HCT116 (cell line): ENCODE results near the gene C4orf51. TPM values are rescaled to one million over a fixed set of nuclear protein-coding genes. Genes with fewer than 3 reads are reported as not detected.

Experiments used
- ATAC-seq: fragments of 200-7000 bp; cut with Tn5 transposase; 2 replicates; pipeline ENCODE4 v1.9.1; 2020; ENCODE audit warnings: mild to moderate bottlenecking, moderate library complexity
- BruUV-seq: library from RNA; stranded (reverse); fragments of 400-500 nt; replicated peaks from 2 replicates; lab custom pipeline; 2021; lab: Mats Ljungman, UMichigan
- CTCF ChIA-PET: fragments of 300-600 bp; sonication (Branson Sonifier 250); formaldehyde crosslinking; loops from one replicate; lab custom pipeline; 2021; ENCODE audit warnings: antibody characterized with exemption; lab: Charles Lee
- POLR2A ChIA-PET: fragments of 300-600, 350-600 bp; sonication (Branson Sonifier 250); formaldehyde crosslinking; loops from one replicate; lab custom pipeline; 2021; ENCODE audit warnings: antibody characterized with exemption; lab: Charles Lee
- RAD21 ChIA-PET, 2 experiments: fragments of 300-600 bp; sonication (Branson Sonifier 250); formaldehyde crosslinking; loops; one replicate each; lab custom pipeline; 2023; ENCODE audit warnings: low total read pairs in 2 of 2; ENCODE audit not compliant: uncharacterized antibody in 2 of 2, unreplicated experiment in 2 of 2, low non-redundant PET in 1 of 2; lab: Charles Lee
- DNase-seq: peaks from one replicate; pipeline ENCODE4 v3.0.0-alpha.2; 2010; ENCODE audit warnings: low read depth, low spot score
- H2AFZ ChIP-seq: fragments of 200-600 bp; shearing (Covaris generic), sonication (generic); 2 replicates; pipeline ENCODE4 v1.6.1; 2017; ENCODE audit warnings: low read depth, mixed run types, mixed read lengths, antibody characterized with exemption, low read length; ENCODE audit not compliant: poor library complexity, severe bottlenecking
- H3K27ac ChIP-seq: 2 replicates; pipeline ENCODE4 v1.5.1; 2012; ENCODE audit warnings: low read depth, low read length
- H3K27me3 ChIP-seq: fragments of 200-600 bp; sonication (generic); 2 replicates; pipeline ENCODE4 v1.6.1; 2016; ENCODE audit warnings: mixed run types, low read length, mixed read lengths; ENCODE audit not compliant: insufficient read depth
- H3K36me3 ChIP-seq, 2 experiments: fragments of 200-500 bp in 1 of 2; fragments of 200-600 bp in 1 of 2; sonication (Bioruptor generic) in 1 of 2; sonication (generic) in 1 of 2; 2 replicates each; pipeline versions ENCODE4 v1.5.1 to v1.6.1; 2014 to 2016; ENCODE audit warnings: low read length in 2 of 2, inconsistent platforms in 1 of 2, mixed read lengths in 1 of 2, mixed run types in 1 of 2; ENCODE audit not compliant: insufficient read depth in 2 of 2, control insufficient read depth in 1 of 2
- H3K4me1 ChIP-seq, 2 experiments: fragments of 200-600 bp in 1 of 2; sonication (generic) in 1 of 2; 2 replicates each; pipeline versions ENCODE4 v1.5.1 to v1.6.1; 2012 to 2017; ENCODE audit warnings: low read length in 2 of 2, inconsistent platforms in 1 of 2, mild to moderate bottlenecking in 1 of 2, mixed read lengths in 1 of 2, mixed run types in 1 of 2, moderate library complexity in 1 of 2; ENCODE audit not compliant: insufficient read depth in 2 of 2, control insufficient read depth in 1 of 2
- H3K4me2 ChIP-seq: fragments of 200-600 bp; sonication (generic); 2 replicates; pipeline ENCODE4 v1.6.1; 2017; ENCODE audit warnings: mixed run types, low read length, mixed read lengths
- H3K4me3 ChIP-seq, 2 experiments: fragments of 200-600 bp in 1 of 2; sonication (generic) in 1 of 2; replicated peaks in 1 of 2; 2 replicates each; pipeline ENCODE4 v1.5.1; 2011 to 2016; ENCODE audit warnings: low read length in 2 of 2, control low read depth in 1 of 2, low read depth in 1 of 2, mild to moderate bottlenecking in 1 of 2, mixed read lengths in 1 of 2, mixed run types in 1 of 2
- H3K79me2 ChIP-seq: fragments of 200-600 bp; sonication (generic); 2 replicates; pipeline ENCODE4 v1.6.1; 2017; ENCODE audit warnings: mild to moderate bottlenecking, mixed run types, low read length, moderate library complexity, mixed read lengths; ENCODE audit not compliant: insufficient read depth
- H3K9ac ChIP-seq: fragments of 200-600 bp; sonication (generic); 2 replicates; pipeline ENCODE4 v1.6.1; 2016; ENCODE audit warnings: low read length, mixed read lengths
- H3K9me2 ChIP-seq: fragments of 200-600 bp; sonication (generic), shearing (Covaris generic); 2 replicates; pipeline ENCODE4 v1.6.1; 2017; ENCODE audit warnings: mixed run types, mild to moderate bottlenecking, moderate library complexity; ENCODE audit not compliant: insufficient read depth
- H3K9me3 ChIP-seq, 2 experiments: fragments of 200-500 bp in 1 of 2; fragments of 200-600 bp in 1 of 2; sonication (Bioruptor generic) in 1 of 2; sonication (generic) in 1 of 2; 2 replicates each; pipeline ENCODE4 v1.6.1; 2014 to 2017; ENCODE audit warnings: low read length in 2 of 2, mixed read lengths in 2 of 2, inconsistent platforms in 1 of 2, low read depth in 1 of 2, mild to moderate bottlenecking in 1 of 2, mixed run types in 1 of 2, moderate library complexity in 1 of 2; ENCODE audit not compliant: control insufficient read depth in 1 of 2, insufficient read depth in 1 of 2
- H4K20me1 ChIP-seq: fragments of 200-600 bp; sonication (generic), shearing (Covaris generic); 2 replicates; pipeline ENCODE4 v1.6.1; 2017; ENCODE audit warnings: mixed run types, mild to moderate bottlenecking, moderate library complexity; ENCODE audit not compliant: insufficient read depth
- ATF3 ChIP-seq: IDR thresholded peaks from 2 replicates; pipeline ENCODE4 v1.6.1; 2012
- CEBPB ChIP-seq: IDR thresholded peaks from 2 replicates; pipeline ENCODE4 v1.6.1; 2012; ENCODE audit warnings: low read depth
- CTCF ChIP-seq, 3 experiments: fragments of 200-600 bp in 1 of 3; sonication (generic) in 1 of 3; IDR thresholded peaks in 2 of 3; conservative IDR thresholded peaks in 1 of 3; 2 replicates each; pipeline ENCODE4 v1.5.1; 2012 to 2017; ENCODE audit warnings: low read depth in 2 of 3, low read length in 2 of 3, antibody characterized with exemption in 1 of 3, borderline replicate concordance in 1 of 3, control low read depth in 1 of 3, mild to moderate bottlenecking in 1 of 3, mixed read lengths in 1 of 3, mixed run types in 1 of 3, moderate library complexity in 1 of 3; ENCODE audit not compliant: insufficient read depth in 1 of 3
- EZH2 ChIP-seq: fragments of 200-600 bp; sonication (generic); IDR thresholded peaks from 2 replicates; pipeline ENCODE4 v1.6.1; 2017; ENCODE audit warnings: antibody characterized with exemption, mixed run types
- EZH2phosphoT487 ChIP-seq: fragments of 200-600 bp; IDR thresholded peaks from 2 replicates; pipeline ENCODE4 v1.6.1; 2018; ENCODE audit warnings: antibody characterized with exemption, borderline replicate concordance
- FOSL1 ChIP-seq: IDR thresholded peaks from 2 replicates; pipeline ENCODE4 v1.6.1; 2012; ENCODE audit warnings: low read depth
- MAX ChIP-seq: IDR thresholded peaks from 2 replicates; pipeline ENCODE4 v1.6.1; 2012
- RAD21 ChIP-seq: IDR thresholded peaks from 2 replicates; pipeline ENCODE4 v1.6.1; 2012; ENCODE audit warnings: low read depth, mild to moderate bottlenecking
- TCF7L2 ChIP-seq: IDR thresholded peaks from 2 replicates; pipeline ENCODE4 v1.7.0; 2011; ENCODE audit warnings: borderline replicate concordance, inconsistent platforms; ENCODE audit not compliant: insufficient read depth, insufficient read length; ENCODE audit errors: extremely low read depth
- YY1 ChIP-seq: IDR thresholded peaks from 2 replicates; pipeline ENCODE4 v1.6.1; 2011; ENCODE audit warnings: low read length, low read depth, moderate library complexity, mild to moderate bottlenecking; ENCODE audit not compliant: insufficient replicate concordance; ENCODE audit errors: extremely low read depth
- ZBTB33 ChIP-seq: IDR thresholded peaks from 2 replicates; pipeline ENCODE4 v1.6.1; 2011; ENCODE audit warnings: mild to moderate bottlenecking, low read length, moderate library complexity; ENCODE audit not compliant: insufficient replicate concordance; ENCODE audit errors: extremely low read depth
- ZFX ChIP-seq: fragments of 450-650 bp; IDR thresholded peaks from 2 replicates; pipeline ENCODE4 v1.6.1; 2017
- intact Hi-C: fragments of 100-400 bp; cut with micrococcal nuclease; formaldehyde crosslinking; loops from 2 replicates; pipeline ENCODE4 v1.10.0; 2022
- total RNA-seq: library from RNA; stranded (reverse); gene quantifications from one replicate; pipeline ENCODE4 v1.2.1, GENCODE V29; 2021; ENCODE audit not compliant: unreplicated experiment

The C4orf51 gene
- total RNA-seq, 1 experiment from 2014 or later = not detected

GRCh38 chr4:145757188-145757587, 77.2 kb downstream of the C4orf51 start:
- Histone ChIP-seq H3K9me3 (no peaks in the 10 kb centered on the region), H3K79me2 (no peaks in the 10 kb centered on the region), H2AFZ (no peak overlapping the region), H3K4me2 (no peak overlapping the region), H3K4me3 (no peak overlapping the region), H3K36me3 (0 out of 4 replicates have a peak, but pooled peaks cover 0 to 6% of the 10 kb centered on the region in 2 experiments), H3K9me2 (no peaks in the 10 kb centered on the region), H4K20me1 (no peaks in the 10 kb centered on the region), H3K27me3 (no peaks in the 10 kb centered on the region)
- ATAC-seq (no peak), DNase-seq (no peak)
- BruUV-seq = no TSS peak
- ChIA-PET CTCF (no interaction called here), RAD21 (interaction anchor here in 1 of 2 experiments (0.7 kb wide), 1 partner anchor 120 kb away, joined by 3 read pairs; no protein-coding TSS in a partner anchor)
- intact Hi-C loops = no loop called here
- TF ChIP-seq ZBTB33 (no peak), ATF3 (no peak), RAD21 (no peak), YY1 (no peak), EZH2 (no peak), CEBPB (no peak), EZH2phosphoT487 (no peak)
- TF ChIP-seq, all 23 proteins: peak for 0
- Histone ChIP-seq H3K27ac (no peak overlapping the region), H3K4me1 (no peaks in the 10 kb centered on the region), H3K9ac (no peak overlapping the region)
- POLR2A ChIA-PET = no interaction called here

GRCh38 chr4:145760176-145760575, 80.2 kb downstream of the C4orf51 start:
- BruUV-seq = no TSS peak
- H3K4me1 ChIP-seq = no peaks in the 10 kb centered on the region
- RAD21 ChIA-PET = no interaction called here
- ATAC-seq (no peak), DNase-seq (no peak)
- CTCF ChIA-PET = no interaction called here
- POLR2A ChIA-PET = no interaction called here
- H3K27me3 ChIP-seq = no peaks in the 10 kb centered on the region
- H3K27ac ChIP-seq = no peak overlapping the region
- no peak overlapping the region for H3K9ac ChIP-seq
- intact Hi-C loops = no loop called here
- no peaks in the 10 kb centered on the region for H3K79me2 ChIP-seq
- no peaks in the 10 kb centered on the region for H3K9me3 ChIP-seq
- H3K36me3 ChIP-seq = peaks cover 1 to 14% of the 10 kb centered on the region in 2 experiments; a peak in 2 of 4 replicates
- no peaks in the 10 kb centered on the region for H4K20me1 ChIP-seq
- H2AFZ ChIP-seq = no peak overlapping the region
- no peaks in the 10 kb centered on the region for H3K9me2 ChIP-seq
- H3K4me2 ChIP-seq = no peak overlapping the region
- H3K4me3 ChIP-seq = no peak overlapping the region
- TF ChIP-seq TCF7L2 = no peak
- no peak for TF ChIP-seq FOSL1
- no peak for TF ChIP-seq EZH2
- TF ChIP-seq EZH2phosphoT487 = no peak
- no peak for TF ChIP-seq ZFX
- TF ChIP-seq MAX = no peak
- no peak for TF ChIP-seq CTCF (IDR thresholded peaks at IDR 0.05 in 2 of 3, conservative IDR thresholded peaks at IDR 0.05 in 1 of 3; ENCODE audit: borderline replicate concordance in 1 of 3, insufficient read depth in 1 of 3, low read depth in 2 of 3, low read length in 2 of 3)
- no peak for TF ChIP-seq YY1
- TF ChIP-seq ZBTB33 = no peak
- no peak for TF ChIP-seq CEBPB
